Erythroblast (primary cell): Measurements from ENCODE around the gene GPRC5C.

Experiments
- GATA1 ChIP-seq: IDR thresholded peaks from 2 replicates; pipeline ENCODE4 v1.6.1; 2011; ENCODE audit warnings: low read depth, mild to moderate bottlenecking, control low read depth, low read length, moderate library complexity
- POLR2A ChIP-seq: IDR thresholded peaks from 2 replicates; pipeline ENCODE4 v1.6.1; 2011; ENCODE audit warnings: mild to moderate bottlenecking, low read length

DNA sequence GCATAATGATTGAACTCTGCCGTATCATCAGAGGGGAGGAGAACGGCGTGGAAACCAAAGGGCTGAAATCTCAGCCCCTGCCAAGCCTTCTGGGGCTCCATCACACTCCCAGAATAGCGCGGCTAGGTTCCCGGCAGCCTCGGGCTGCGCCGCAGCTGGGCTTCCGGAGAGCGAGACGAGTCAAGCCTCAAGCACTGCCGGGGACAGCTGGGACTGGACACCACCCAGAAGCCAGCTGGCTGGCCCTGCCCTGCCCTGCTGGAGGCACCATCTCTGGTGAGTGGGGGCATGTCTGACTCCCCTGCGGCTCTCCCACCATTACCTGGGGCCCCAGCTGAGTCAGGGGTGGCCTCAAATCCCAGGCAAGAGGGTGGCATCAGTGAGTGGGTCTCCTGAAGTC, 7.2 kb upstream of the GPRC5C start:
- no peak for TF ChIP-seq POLR2A
- TF ChIP-seq GATA1: no peak
